ENCODE measurements around the gene AK3. TPM values are rescaled to one million over a fixed set of nuclear protein-coding genes. Genes with fewer than 3 reads are reported as not detected.

Gene AK3
- total RNA-seq, 1 donor from 2014 or later: 47.5 TPM

DNA sequence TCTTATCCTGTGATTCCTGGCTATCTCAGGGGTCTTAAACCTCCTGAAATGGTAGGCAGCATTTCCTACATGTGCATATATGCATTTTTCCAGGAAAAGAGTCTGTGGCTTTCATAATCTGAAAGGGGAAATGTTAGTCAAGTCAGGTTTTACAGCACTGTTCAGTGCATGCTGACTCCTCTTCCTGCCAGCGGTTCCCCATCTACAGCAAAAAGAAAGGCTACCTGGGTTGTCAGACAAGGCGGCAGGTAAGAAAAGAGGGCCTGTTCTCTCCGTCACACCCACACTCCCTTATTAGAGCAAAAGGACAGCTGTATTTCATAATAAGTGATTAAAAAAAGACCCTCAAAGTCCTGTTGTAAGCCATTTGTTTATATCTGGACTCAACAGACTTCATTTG, 70.4 kb downstream of the AK3 start:
- Mint-ChIP-seq H3K36me3 (ENCODE audit: unreplicated experiment) (no peaks in the 10 kb centered on the region), H3K4me3 (ENCODE audit: unreplicated experiment) (no peak overlapping the region), H3K27me3 (ENCODE audit: unreplicated experiment) (peaks cover 9% of the 10 kb centered on the region), H3K9me3 (ENCODE audit: unreplicated experiment) (no peaks in the 10 kb centered on the region), H3K4me1 (ENCODE audit: unreplicated experiment) (peaks cover 26% of the 10 kb centered on the region), H3K27ac (ENCODE audit: unreplicated experiment) (no peak overlapping the region)
- DNase-seq (ENCODE audit: extremely low spot score, unreplicated experiment): no peak
- no peak for TF ChIP-seq CTCF (IDR thresholded peaks at IDR 0.05)

GRCh38 chr9:4669890-4670289, 71.1 kb downstream of the AK3 start:
- no peaks in the 10 kb centered on the region for H3K9me3 Mint-ChIP-seq (ENCODE audit: unreplicated experiment)
- no peaks in the 10 kb centered on the region for H3K36me3 Mint-ChIP-seq (ENCODE audit: unreplicated experiment)
- DNase-seq (ENCODE audit: extremely low spot score, unreplicated experiment): no peak
- H3K27me3 Mint-ChIP-seq (ENCODE audit: unreplicated experiment): peaks cover 9% of the 10 kb centered on the region
- peaks cover 25% of the 10 kb centered on the region for H3K4me1 Mint-ChIP-seq (ENCODE audit: unreplicated experiment)
- TF ChIP-seq CTCF (IDR thresholded peaks at IDR 0.05): no peak
- H3K27ac Mint-ChIP-seq (ENCODE audit: unreplicated experiment): no peak overlapping the region
- H3K4me3 Mint-ChIP-seq (ENCODE audit: unreplicated experiment): no peak overlapping the region

DNA sequence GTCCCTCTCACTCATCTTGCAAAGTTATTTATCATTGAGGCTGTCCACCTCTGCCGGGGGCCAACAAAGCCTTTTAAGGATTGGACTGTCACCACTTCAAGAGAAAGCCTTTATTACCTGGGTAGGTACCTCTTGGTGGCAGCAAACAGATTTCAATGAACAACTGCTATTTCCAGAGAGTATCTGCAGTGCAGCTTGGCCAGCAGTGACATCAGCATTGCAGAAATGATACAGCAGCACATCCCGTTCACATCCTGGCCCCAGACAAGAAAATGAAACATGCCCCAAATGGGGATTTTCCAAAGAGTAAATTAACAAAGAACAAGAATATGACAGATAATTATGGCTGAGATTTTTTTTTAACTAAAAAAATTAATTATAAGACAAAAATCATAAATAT, 72.4 kb downstream of the AK3 start:
- no peaks in the 10 kb centered on the region for H3K36me3 Mint-ChIP-seq (ENCODE audit: unreplicated experiment)
- H3K4me3 Mint-ChIP-seq (ENCODE audit: unreplicated experiment): no peak overlapping the region
- peaks cover 26% of the 10 kb centered on the region for H3K4me1 Mint-ChIP-seq (ENCODE audit: unreplicated experiment)
- no peak for TF ChIP-seq CTCF (IDR thresholded peaks at IDR 0.05)
- H3K27me3 Mint-ChIP-seq (ENCODE audit: unreplicated experiment): peaks cover 9% of the 10 kb centered on the region
- H3K27ac Mint-ChIP-seq (ENCODE audit: unreplicated experiment): no peak overlapping the region
- no peaks in the 10 kb centered on the region for H3K9me3 Mint-ChIP-seq (ENCODE audit: unreplicated experiment)
- DNase-seq (ENCODE audit: extremely low spot score, unreplicated experiment): no peak

GRCh38 chr9:4667681-4668080, 73.3 kb downstream of the AK3 start:
- no peaks in the 10 kb centered on the region for H3K9me3 Mint-ChIP-seq (ENCODE audit: unreplicated experiment)
- H3K4me3 Mint-ChIP-seq (ENCODE audit: unreplicated experiment): no peak overlapping the region
- peaks cover 35% of the 10 kb centered on the region for H3K4me1 Mint-ChIP-seq (ENCODE audit: unreplicated experiment)
- DNase-seq (ENCODE audit: extremely low spot score, unreplicated experiment): no peak
- H3K27ac Mint-ChIP-seq (ENCODE audit: unreplicated experiment): no peak overlapping the region
- H3K27me3 Mint-ChIP-seq (ENCODE audit: unreplicated experiment): peaks cover 9% of the 10 kb centered on the region
- no peak for TF ChIP-seq CTCF (IDR thresholded peaks at IDR 0.05)
- no peaks in the 10 kb centered on the region for H3K36me3 Mint-ChIP-seq (ENCODE audit: unreplicated experiment)

GRCh38 chr9:4666042-4666699, 74.8 kb downstream of the AK3 start, which contains the start of gene SPATA6L:
SPATA6L (minus strand) TSS chr9:4666480; CDS start chr9:4666250, 230 bp downstream.
- H3K4me1 Mint-ChIP-seq (ENCODE audit: unreplicated experiment): peaks cover 47% of the 10 kb centered on the region
- TF ChIP-seq CTCF (IDR thresholded peaks at IDR 0.05): peak; percentile 19
- peaks cover 9% of the 10 kb centered on the region for H3K27me3 Mint-ChIP-seq (ENCODE audit: unreplicated experiment)
- peak within 1 kb of the TSS; percentile 46 for H3K27ac Mint-ChIP-seq (ENCODE audit: unreplicated experiment)
- peak within 1 kb of the TSS; percentile 76 for H3K4me3 Mint-ChIP-seq (ENCODE audit: unreplicated experiment)
- DNase-seq (ENCODE audit: extremely low spot score, unreplicated experiment): no peak
- H3K36me3 Mint-ChIP-seq (ENCODE audit: unreplicated experiment): no peaks in the 10 kb centered on the region
- no peaks in the 10 kb centered on the region for H3K9me3 Mint-ChIP-seq (ENCODE audit: unreplicated experiment)
